HG03457 (cell line): ENCODE data around the gene NKX3-2.

Experiments used
- ATAC-seq: cut with Tn5 transposase; IDR thresholded peaks from one replicate; pipeline ENCODE4 v1.9.1; 2021; ENCODE audit warnings: moderate number of reproducible peaks; ENCODE audit not compliant: unreplicated experiment

The NKX3-2 gene

GRCh38 chr4:13534344-13535063, 9.8 kb downstream of the NKX3-2 start:
- no peak for ATAC-seq

GRCh38 chr4:13533670-13534343, 10.5 kb downstream of the NKX3-2 start:
- ATAC-seq: no peak

- no peak for ATAC-seq
These were observed 12.7 kb downstream of the NKX3-2 start for GRCh38 chr4:13531625-13531998.

GRCh38 chr4:13530823-13531624, 13.3 kb downstream of the NKX3-2 start:
- no peak for ATAC-seq

- ATAC-seq: no peak
These were observed 15.0 kb downstream of the NKX3-2 start for GRCh38 chr4:13529128-13529919.

GRCh38 chr4:13528821-13529127, 15.5 kb downstream of the NKX3-2 start:
- no peak for ATAC-seq

- peak; percentile 87 for ATAC-seq
These were observed 16.1 kb downstream of the NKX3-2 start for GRCh38 chr4:13527981-13528820.

- no peak for ATAC-seq
These were observed 16.9 kb downstream of the NKX3-2 start for GRCh38 chr4:13527192-13527980.

GRCh38 chr4:13526658-13527057, 17.6 kb downstream of the NKX3-2 start:
- ATAC-seq: no peak

GRCh38 chr4:13525606-13526281, 18.6 kb downstream of the NKX3-2 start:
- no peak for ATAC-seq

- ATAC-seq: no peak
These were observed 19.6 kb downstream of the NKX3-2 start for GRCh38 chr4:13524504-13525243.

GRCh38 chr4:13523591-13524503, 20.5 kb downstream of the NKX3-2 start:
- no peak for ATAC-seq

GRCh38 chr4:13523105-13523477, 21.2 kb downstream of the NKX3-2 start:
- no peak for ATAC-seq

GRCh38 chr4:13522282-13523104, 21.8 kb downstream of the NKX3-2 start:
- ATAC-seq: no peak

GRCh38 chr4:13521047-13521446, 23.3 kb downstream of the NKX3-2 start:
- no peak for ATAC-seq

GRCh38 chr4:13516315-13516860, 27.9 kb downstream of the NKX3-2 start:
- no peak for ATAC-seq
